Activated CD4-positive, alpha-beta T cell treated with anti-CD3 and anti-CD28 coated beads, Interleukin-10, Interleukin-2, amounts not matched to agents 100 ng/mL and 50 ng/mL, durations not matched to agents 16 hours and 8 hours (primary cell): ENCODE measurements around the gene FKBP2.
"Not testable (repeated sequence)": the region's sequence is repeated elsewhere in the genome, so short reads cannot be mapped to it uniquely, and the experiment has no call there.

Experiments used
- DNase-seq: peaks from one replicate; pipeline ENCODE4 v3.0.0-alpha.2; 2020

FKBP2 gene

GRCh38 chr11:64234647-64235379 lies 6.1 kb upstream of the FKBP2 start:
- DNase-seq: peak; percentile 50

- DNase-seq: no peak
Measured at GRCh38 chr11:64235437-64236161, 5.3 kb upstream of the FKBP2 start.

GRCh38 chr11:64237484-64237951 lies 3.4 kb upstream of the FKBP2 start:
- DNase-seq: no peak

GRCh38 chr11:64238076-64238475 lies 2.8 kb upstream of the FKBP2 start:
- DNase-seq: no peak

- no peak for DNase-seq
Measured at GRCh38 chr11:64238999-64239398, 1.9 kb upstream of the FKBP2 start.

GRCh38 chr11:64239662-64240434 lies 1.0 kb upstream of the FKBP2 start:
- DNase-seq: no peak

- peak; percentile 100 for DNase-seq
Measured at GRCh38 chr11:64241241-64241490, 271 bp downstream of the FKBP2 start.

GRCh38 chr11:64241491-64242374 lies 838 bp downstream of the FKBP2 start:
- DNase-seq: no peak

GRCh38 chr11:64243236-64243854 lies 2.5 kb downstream of the FKBP2 start:
- DNase-seq: no peak

- no peak for DNase-seq
Measured at GRCh38 chr11:64244107-64244506, 3.2 kb downstream of the FKBP2 start.

- no peak for DNase-seq
Measured at GRCh38 chr11:64244966-64245365, 4.1 kb downstream of the FKBP2 start.

GRCh38 chr11:64245401-64245796 lies 4.5 kb downstream of the FKBP2 start:
- no peak for DNase-seq

- peak; percentile 82 for DNase-seq
Measured at GRCh38 chr11:64245797-64246620, 5.1 kb downstream of the FKBP2 start.

- DNase-seq: not testable (repeated sequence)
Measured at GRCh38 chr11:64246621-64246870, 5.7 kb downstream of the FKBP2 start.

GRCh38 chr11:64246871-64247728 lies 6.2 kb downstream of the FKBP2 start, which contains the start of gene PPP1R14B:
Gene PPP1R14B, minus strand, starts transcription at chr11:64246943. Its CDS starts 270 bp downstream, at chr11:64246673.
- peak; percentile 92 for DNase-seq

- no peak for DNase-seq
Measured at GRCh38 chr11:64247729-64248531, 7.0 kb downstream of the FKBP2 start.

- no peak for DNase-seq
Measured at GRCh38 chr11:64248578-64248977, 7.7 kb downstream of the FKBP2 start.

GRCh38 chr11:64249038-64249437 lies 8.1 kb downstream of the FKBP2 start:
- no peak for DNase-seq

- no peak for DNase-seq
Measured at GRCh38 chr11:64249563-64250414, 8.9 kb downstream of the FKBP2 start.
